Left lung (tissue), 10 donors: ENCODE results near the gene FGFR3. TPM values are rescaled to one million over a fixed set of nuclear protein-coding genes. Genes with fewer than 3 reads are reported as not detected.

Source experiments
- ATAC-seq: fragments of 200-7000 bp; cut with Tn5 transposase; one replicate; pipeline ENCODE4 v1.9.1; 2020; ENCODE audit warnings: moderate library complexity
- DNase-seq, 4 donors: peaks; one replicate each; pipeline ENCODE4 v3.0.0-alpha.2; 2013 to 2020
- H3K27ac ChIP-seq, 2 donors: fragments of 200-600 bp; sonication (generic) in 1 of 2; one replicate each; pipeline versions ENCODE4 v1.5.0 to v1.8.0; 2020 to 2021
- H3K27me3 ChIP-seq, 2 donors: fragments of 200-600 bp; sonication (generic) in 1 of 2; one replicate each; pipeline versions ENCODE4 v1.5.0 to v1.8.0; 2020 to 2021
- H3K36me3 ChIP-seq, 2 donors: fragments of 200-600 bp; sonication (generic) in 1 of 2; one replicate each; pipeline versions ENCODE4 v1.5.0 to v1.8.0; 2020 to 2021
- H3K4me1 ChIP-seq, 2 donors: fragments of 200-600 bp; one replicate each; pipeline ENCODE4 v1.8.0; 2021
- H3K4me3 ChIP-seq, 2 donors: fragments of 200-600 bp; sonication (generic) in 1 of 2; one replicate each; pipeline versions ENCODE4 v1.5.0 to v1.8.0; 2020 to 2021; ENCODE audit warnings: mild to moderate bottlenecking in 1 of 2
- H3K9me3 ChIP-seq, 2 donors: fragments of 200-600 bp; sonication (generic) in 1 of 2; one replicate each; pipeline versions ENCODE4 v1.5.0 to v1.8.0; 2020 to 2021
- CTCF ChIP-seq, 2 donors: fragments of 200-600 bp; sonication (generic) in 1 of 2; IDR thresholded peaks; one replicate each; pipeline versions ENCODE4 v1.5.0 to v1.8.0; 2021; ENCODE audit warnings: antibody characterized with exemption in 2 of 2
- intact Hi-C, 2 donors: fragments of 100-400 bp; cut with DNase I; formaldehyde crosslinking; loops; one replicate each; pipeline versions ENCODE4 v1.11.2 to v1.14.2; 2022
- polyA plus RNA-seq, 6 donors: library from polyadenylated mRNA; unstranded; fragments of 120-200 nt; gene quantifications; one replicate each; pipeline ENCODE4 v1.2.1, GENCODE V29; 2013; ENCODE audit not compliant: insufficient read length in 6 of 6
- total RNA-seq, 2 donors: library from RNA; stranded (reverse); fragmentation: NEBNext Ultra II Directional; extraction: Animal tissue kit (Norgen Biotek cat#: 25700); gene quantifications; one replicate each; pipeline ENCODE4 v1.2.1, GENCODE V29; 2021
- donor health status: DM: no; HTN: yes; CAD: no.
- donor health status: DM: no; HTN: no; CAD: no.

Gene FGFR3
- total and polyA plus RNA-seq, 8 donors, result 10.8 to 134 (median 90.4) TPM

GRCh38 chr4:1826531-1827350 is 33.6 kb downstream of the FGFR3 start:
- peaks cover 0 to 79% of the 10 kb centered on the region in 2 donors for H3K36me3 ChIP-seq
- H3K27me3 ChIP-seq, result no peaks in the 10 kb centered on the region
- H3K27ac ChIP-seq, result no peak overlapping the region
- H3K9me3 ChIP-seq, result no peaks in the 10 kb centered on the region
- ATAC-seq (no peak), DNase-seq (no peak)
- no peaks in the 10 kb centered on the region for H3K4me1 ChIP-seq
- intact Hi-C loops, result no loop called here
- H3K4me3 ChIP-seq, result no peak overlapping the region
- no peak for TF ChIP-seq CTCF (IDR thresholded peaks at IDR 0.05)

GRCh38 chr4:1830234-1830633 is 37.1 kb downstream of the FGFR3 start:
- H3K36me3 ChIP-seq, result peaks cover 0 to 79% of the 10 kb centered on the region in 2 donors
- no peaks in the 10 kb centered on the region for H3K4me1 ChIP-seq
- ATAC-seq (no peak), DNase-seq (no peak)
- no peak overlapping the region for H3K4me3 ChIP-seq
- intact Hi-C loops, result no loop called here
- no peaks in the 10 kb centered on the region for H3K27me3 ChIP-seq
- H3K9me3 ChIP-seq, result no peaks in the 10 kb centered on the region
- H3K27ac ChIP-seq, result no peak overlapping the region
- TF ChIP-seq CTCF (IDR thresholded peaks at IDR 0.05), result no peak

DNA sequence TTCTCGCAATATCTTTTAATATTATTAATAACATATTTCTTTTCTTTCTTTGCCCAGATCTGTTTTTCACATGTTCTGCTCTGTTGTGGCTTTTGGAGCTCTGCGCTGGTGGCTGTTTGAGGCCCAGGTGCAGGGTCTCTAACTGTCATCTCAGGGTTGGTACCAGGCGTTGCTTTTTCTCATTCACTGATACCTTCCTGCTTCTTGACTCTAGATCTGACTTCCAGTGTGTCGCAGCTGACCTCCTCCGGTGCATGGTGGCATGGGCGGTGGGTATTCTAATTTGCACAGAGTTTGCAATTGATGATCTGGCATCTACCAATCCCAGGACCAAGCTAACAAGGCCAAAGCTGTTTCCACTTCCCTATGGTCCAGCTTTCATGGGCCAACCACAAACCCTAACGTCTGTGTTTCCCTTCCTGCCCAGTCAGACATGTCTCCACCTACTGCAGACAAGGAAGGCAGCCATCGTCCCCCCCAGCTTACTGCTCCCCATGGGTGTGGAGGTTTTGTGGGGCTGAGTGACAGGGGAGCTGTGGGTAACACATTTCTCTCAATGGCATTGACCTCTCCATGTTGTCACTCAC is 37.6 kb downstream of the FGFR3 start:
- no peak for ATAC-seq
- H3K4me1 ChIP-seq, result no peaks in the 10 kb centered on the region
- H3K9me3 ChIP-seq, result no peaks in the 10 kb centered on the region
- intact Hi-C loops, result no loop called here
- no peaks in the 10 kb centered on the region for H3K27me3 ChIP-seq
- H3K36me3 ChIP-seq, result peaks cover 0 to 79% of the 10 kb centered on the region in 2 donors
- H3K4me3 ChIP-seq, result no peak overlapping the region
- DNase-seq, result no peak
- TF ChIP-seq CTCF (IDR thresholded peaks at IDR 0.05), result no peak
- H3K27ac ChIP-seq, result no peak overlapping the region

DNA sequence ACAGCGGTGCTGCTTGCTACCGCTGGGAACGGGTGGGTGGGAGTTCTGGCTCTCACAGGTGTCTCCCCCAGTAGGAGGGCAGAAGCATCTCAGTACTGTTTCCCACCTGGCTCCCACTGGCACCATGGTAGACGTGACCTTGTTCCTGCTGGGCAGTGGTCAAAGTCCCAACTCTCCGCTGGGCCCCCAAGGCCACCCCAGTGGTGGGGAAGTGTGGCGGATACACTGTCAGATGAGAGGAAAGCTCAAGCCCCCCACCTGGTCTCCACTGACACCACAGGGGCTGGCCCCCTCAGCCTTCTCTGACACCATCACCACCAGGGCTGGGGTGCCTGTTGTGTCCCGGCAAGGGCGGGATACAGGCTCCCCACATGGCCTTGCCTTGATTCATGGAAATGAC is 38.2 kb downstream of the FGFR3 start:
- intact Hi-C loops, result no loop called here
- ATAC-seq, result no peak
- Histone ChIP-seq H3K9me3 (no peaks in the 10 kb centered on the region), H3K4me1 (no peaks in the 10 kb centered on the region), H3K36me3 (peaks cover 0 to 79% of the 10 kb centered on the region in 2 donors), H3K4me3 (no peak overlapping the region), H3K27me3 (no peaks in the 10 kb centered on the region), H3K27ac (no peak overlapping the region)
- TF ChIP-seq CTCF (IDR thresholded peaks at IDR 0.05), result no peak
- DNase-seq, result no peak

GRCh38 chr4:1832690-1833089 is 39.6 kb downstream of the FGFR3 start:
- ATAC-seq (no peak), DNase-seq (no peak)
- no peak overlapping the region for H3K4me3 ChIP-seq
- no peak for TF ChIP-seq CTCF (IDR thresholded peaks at IDR 0.05)
- H3K4me1 ChIP-seq, result no peaks in the 10 kb centered on the region
- intact Hi-C loops, result no loop called here
- H3K27ac ChIP-seq, result no peak overlapping the region
- H3K9me3 ChIP-seq, result no peaks in the 10 kb centered on the region
- peaks cover 0 to 84% of the 10 kb centered on the region in 2 donors for H3K36me3 ChIP-seq
- no peaks in the 10 kb centered on the region for H3K27me3 ChIP-seq
